BE2C (cell line): Measurements from ENCODE around the gene LGI1.
A peak's percentile ranks its signal among the peaks of the same experiment; 100 is the strongest.

ENCODE experiments used
- DNase-seq: peaks from one replicate; pipeline ENCODE4 v3.0.0-alpha.2; 2020
- H3K27me3 ChIP-seq: fragments of 250-450 bp; sonication (Bioruptor Pico); 2 replicates; pipeline ENCODE4 v1.5.1; 2020; ENCODE audit warnings: mild to moderate bottlenecking
- H3K36me3 ChIP-seq: fragments of 250-450 bp; sonication (Bioruptor Pico); 2 replicates; pipeline ENCODE4 v1.5.1; 2020; ENCODE audit warnings: mild to moderate bottlenecking
- H3K4me1 ChIP-seq: fragments of 250-450 bp; sonication (Bioruptor Pico); 2 replicates; pipeline ENCODE4 v1.5.1; 2020
- H3K4me3 ChIP-seq: 2 replicates; pipeline ENCODE4 v1.5.1; 2011; ENCODE audit warnings: low read depth, low read length
- H3K9me3 ChIP-seq: fragments of 250-450 bp; sonication (Bioruptor Pico); 2 replicates; pipeline ENCODE4 v1.5.1; 2020
- TF ChIP-seq, protein P1 (sequence below): IDR thresholded peaks from 2 replicates; pipeline ENCODE4 v1.5.1; 2012; ENCODE audit warnings: mild to moderate bottlenecking, low read depth, low read length

LGI1 gene

DNA sequence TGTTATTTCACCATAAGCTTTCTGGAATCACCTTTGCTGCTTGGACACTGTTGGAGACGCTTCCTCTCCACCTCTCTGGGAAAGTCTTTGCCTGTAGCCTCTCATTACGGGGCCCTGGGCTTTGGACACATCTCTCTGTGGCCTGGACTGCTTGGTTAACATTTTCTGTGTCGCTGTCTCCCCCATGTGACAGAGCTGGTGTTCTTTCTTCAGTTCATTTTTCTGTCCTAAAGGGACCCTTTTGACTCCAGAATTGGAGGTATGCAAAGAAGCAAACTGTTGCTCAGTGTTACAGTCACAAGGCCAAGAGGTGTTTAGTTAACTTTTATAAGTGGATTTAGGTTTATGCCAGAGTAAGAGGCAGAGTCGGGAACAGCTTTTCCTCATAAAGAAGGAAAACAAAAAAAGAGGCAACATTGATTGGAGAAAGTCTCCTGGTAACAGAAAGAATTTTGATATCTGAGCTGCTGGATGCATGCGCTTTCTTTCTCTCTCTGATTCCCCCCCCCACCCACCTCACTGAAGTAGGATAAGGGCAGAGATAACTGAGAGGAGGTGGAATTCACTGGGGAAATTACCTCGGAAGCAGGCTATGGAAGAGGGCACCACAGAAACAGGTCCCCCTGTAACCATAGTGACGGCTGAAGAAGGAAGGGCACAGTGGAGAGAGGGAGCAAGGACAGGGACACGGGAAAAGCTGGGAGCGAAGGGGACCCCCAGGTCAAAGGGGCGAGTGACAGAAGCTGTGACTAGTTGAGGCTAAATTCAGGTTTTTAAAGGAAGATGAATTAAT is 57.8 kb downstream of the LGI1 start:
- Histone ChIP-seq H3K4me1 (no peaks in the 10 kb centered on the region; the same call in 1 of the 2 replicates), H3K9me3 (no peaks in the 10 kb centered on the region), H3K27me3 (no peaks in the 10 kb centered on the region), H3K4me3 (peak overlapping the region; percentile 54), H3K36me3 (no peaks in the 10 kb centered on the region)
- peak; percentile 48 for DNase-seq
- TF ChIP-seq, protein P1, sequence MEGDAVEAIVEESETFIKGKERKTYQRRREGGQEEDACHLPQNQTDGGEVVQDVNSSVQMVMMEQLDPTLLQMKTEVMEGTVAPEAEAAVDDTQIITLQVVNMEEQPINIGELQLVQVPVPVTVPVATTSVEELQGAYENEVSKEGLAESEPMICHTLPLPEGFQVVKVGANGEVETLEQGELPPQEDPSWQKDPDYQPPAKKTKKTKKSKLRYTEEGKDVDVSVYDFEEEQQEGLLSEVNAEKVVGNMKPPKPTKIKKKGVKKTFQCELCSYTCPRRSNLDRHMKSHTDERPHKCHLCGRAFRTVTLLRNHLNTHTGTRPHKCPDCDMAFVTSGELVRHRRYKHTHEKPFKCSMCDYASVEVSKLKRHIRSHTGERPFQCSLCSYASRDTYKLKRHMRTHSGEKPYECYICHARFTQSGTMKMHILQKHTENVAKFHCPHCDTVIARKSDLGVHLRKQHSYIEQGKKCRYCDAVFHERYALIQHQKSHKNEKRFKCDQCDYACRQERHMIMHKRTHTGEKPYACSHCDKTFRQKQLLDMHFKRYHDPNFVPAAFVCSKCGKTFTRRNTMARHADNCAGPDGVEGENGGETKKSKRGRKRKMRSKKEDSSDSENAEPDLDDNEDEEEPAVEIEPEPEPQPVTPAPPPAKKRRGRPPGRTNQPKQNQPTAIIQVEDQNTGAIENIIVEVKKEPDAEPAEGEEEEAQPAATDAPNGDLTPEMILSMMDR, result peak; percentile 47

DNA sequence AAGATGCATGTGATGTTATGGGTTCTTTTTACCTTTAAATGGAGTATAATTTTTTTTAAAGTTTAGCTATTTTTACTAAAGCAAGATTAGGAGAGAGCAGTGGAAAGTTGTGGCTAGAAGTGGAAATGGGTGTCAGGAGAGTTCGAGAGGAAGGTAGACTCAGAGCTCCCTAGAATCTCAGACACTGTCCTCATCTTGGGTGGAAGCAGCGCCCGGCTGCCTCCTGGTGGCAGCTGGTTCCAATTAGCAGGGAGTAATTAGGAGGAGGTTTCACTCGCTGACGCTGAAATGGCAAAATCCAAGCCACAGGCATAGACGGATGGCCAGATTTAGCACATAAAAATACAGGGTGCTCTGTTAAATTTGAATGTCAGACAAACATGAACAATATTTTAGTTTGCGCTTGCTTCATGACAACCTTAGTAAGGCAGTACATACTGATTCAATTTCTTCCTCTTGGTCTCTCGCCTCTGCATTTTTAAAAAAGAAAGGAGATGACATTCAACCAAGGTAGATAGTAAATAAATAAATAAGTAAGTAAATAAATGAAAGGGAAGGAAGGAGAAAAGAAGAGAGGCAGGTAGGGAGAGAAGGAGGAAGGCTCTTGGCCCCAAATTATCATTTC is 58.5 kb downstream of the LGI1 start:
- H3K4me1 ChIP-seq, result no peaks in the 10 kb centered on the region; the same call in 1 of the 2 replicates
- peak; percentile 72 for DNase-seq
- no peaks in the 10 kb centered on the region for H3K27me3 ChIP-seq
- H3K4me3 ChIP-seq, result peak overlapping the region; percentile 54
- H3K36me3 ChIP-seq, result no peaks in the 10 kb centered on the region
- TF ChIP-seq, protein P1, result peak; percentile 66
- H3K9me3 ChIP-seq, result no peaks in the 10 kb centered on the region

DNA sequence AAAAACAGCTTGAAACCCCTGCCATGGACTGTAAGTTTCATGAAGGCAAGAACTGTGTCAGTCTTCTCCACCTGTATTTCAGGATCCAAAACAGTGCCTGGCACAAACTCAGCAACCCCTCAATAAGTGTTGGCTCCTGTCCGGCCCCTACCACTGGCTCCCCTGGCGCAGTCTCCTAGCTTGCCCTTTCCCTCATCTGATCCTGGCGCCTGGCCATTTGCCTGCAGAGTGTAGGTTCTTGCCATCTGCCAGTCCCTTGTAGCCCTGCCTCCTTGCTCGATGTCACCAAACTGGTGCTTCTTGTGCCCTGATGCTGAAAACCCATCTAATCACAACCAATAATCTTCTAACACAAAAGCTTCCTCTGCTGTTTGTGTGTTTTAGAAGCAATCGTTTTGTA is 60.4 kb downstream of the LGI1 start:
- H3K36me3 ChIP-seq, result no peaks in the 10 kb centered on the region
- H3K4me3 ChIP-seq, result no peak overlapping the region
- DNase-seq, result peak; percentile 56
- H3K9me3 ChIP-seq, result no peaks in the 10 kb centered on the region
- no peaks in the 10 kb centered on the region; the same call in 1 of the 2 replicates for H3K4me1 ChIP-seq
- no peaks in the 10 kb centered on the region for H3K27me3 ChIP-seq
- TF ChIP-seq, protein P1, result no peak

DNA sequence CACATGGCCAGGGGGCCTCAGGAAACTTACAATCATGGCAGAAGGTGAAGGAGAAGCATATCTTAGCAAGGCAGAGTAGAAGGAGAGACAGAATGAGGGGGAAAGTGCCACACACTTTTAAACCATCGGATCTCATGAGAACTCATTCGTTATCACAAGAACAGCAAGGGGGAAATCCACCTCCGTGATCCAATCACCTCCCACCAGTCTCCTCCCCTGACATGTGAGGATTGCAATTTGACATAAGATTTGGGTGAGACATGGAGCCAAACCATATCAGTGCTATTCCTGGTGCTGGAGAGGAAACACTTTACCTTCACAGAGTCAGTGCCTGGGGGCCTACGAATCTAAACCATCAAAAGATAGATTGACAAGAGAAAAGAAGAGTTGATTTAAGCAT is 61.8 kb downstream of the LGI1 start:
- Histone ChIP-seq H3K9me3 (no peaks in the 10 kb centered on the region), H3K36me3 (no peaks in the 10 kb centered on the region)

DNA sequence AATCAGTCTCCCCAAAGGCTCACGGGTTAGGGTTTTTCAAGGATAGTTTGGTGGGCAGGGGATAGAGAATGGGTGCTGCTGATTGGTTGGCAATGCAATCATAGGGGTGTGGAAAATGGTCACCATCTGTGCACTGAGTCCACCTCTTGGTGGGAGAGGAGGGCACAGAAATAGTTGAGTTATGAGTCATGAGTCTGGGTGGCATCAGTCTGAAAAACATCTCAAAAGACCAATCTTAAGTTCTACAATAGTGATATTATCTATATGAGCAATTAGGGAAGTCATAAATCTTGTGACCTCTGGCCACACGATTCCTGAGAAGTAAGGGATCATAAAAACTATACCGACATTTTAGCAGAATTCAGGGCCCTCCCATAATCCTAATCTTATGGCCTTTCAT is 62.7 kb downstream of the LGI1 start:
- no peaks in the 10 kb centered on the region for H3K9me3 ChIP-seq
- no peaks in the 10 kb centered on the region for H3K36me3 ChIP-seq
- no peak for DNase-seq
- H3K4me3 ChIP-seq, result no peak overlapping the region
- no peaks in the 10 kb centered on the region; the same call in 1 of the 2 replicates for H3K4me1 ChIP-seq
- no peaks in the 10 kb centered on the region for H3K27me3 ChIP-seq
- TF ChIP-seq, protein P1, result no peak

More for the DNA sequence above, 61.8 kb downstream of the LGI1 start:
- no peak for DNase-seq
- TF ChIP-seq, protein P1, result no peak
- no peaks in the 10 kb centered on the region for H3K27me3 ChIP-seq
- H3K4me1 ChIP-seq, result no peaks in the 10 kb centered on the region; the same call in 1 of the 2 replicates
- no peak overlapping the region for H3K4me3 ChIP-seq
